Measurements from ENCODE around the gene TSKU. TPM values are rescaled to one million over a fixed set of nuclear protein-coding genes. Genes with fewer than 3 reads are reported as not detected.
A peak's percentile ranks its signal among the peaks of the same experiment; 100 is the strongest.
"Not testable (repeated sequence)": the region's sequence is repeated elsewhere in the genome, so short reads cannot be mapped to it uniquely, and the experiment has no call there.

TSKU gene
- total RNA-seq, 1 donor from 2014 or later = 1.1 TPM

GRCh38 chr11:76824083-76824939 lies 41.2 kb downstream of the TSKU start:
- Mint-ChIP-seq H3K9me3 (peaks cover 31% of the 10 kb centered on the region), H3K36me3 (ENCODE audit: low read depth) (no peaks in the 10 kb centered on the region), H3K27ac (no peak overlapping the region), H3K27me3 (ENCODE audit: insufficient read depth) (peaks cover 7% of the 10 kb centered on the region), H3K4me1 (ENCODE audit: low read depth) (peaks cover 30% of the 10 kb centered on the region), H3K4me3 (peak overlapping the region; percentile 6)
- intact Hi-C loops (cut with micrococcal nuclease) = no loop called here
- DNase-seq (ENCODE audit: low spot score) = no peak

- Mint-ChIP-seq H3K4me3 (no peak overlapping the region), H3K27ac (no peak overlapping the region), H3K9me3 (peaks cover 23% of the 10 kb centered on the region), H3K4me1 (ENCODE audit: low read depth) (peaks cover 30% of the 10 kb centered on the region), H3K36me3 (ENCODE audit: low read depth) (no peaks in the 10 kb centered on the region), H3K27me3 (ENCODE audit: insufficient read depth) (peaks cover 7% of the 10 kb centered on the region)
- no peak for DNase-seq (ENCODE audit: low spot score)
- intact Hi-C loops (cut with micrococcal nuclease) = no loop called here
These were observed 42.0 kb downstream of the TSKU start for GRCh38 chr11:76824980-76825725.

- H3K4me3 Mint-ChIP-seq = no peak overlapping the region
- H3K27ac Mint-ChIP-seq = no peak overlapping the region
- H3K36me3 Mint-ChIP-seq (ENCODE audit: low read depth) = no peaks in the 10 kb centered on the region
- peaks cover 30% of the 10 kb centered on the region for H3K4me1 Mint-ChIP-seq (ENCODE audit: low read depth)
- no peak for DNase-seq (ENCODE audit: low spot score)
- peaks cover 18% of the 10 kb centered on the region for H3K9me3 Mint-ChIP-seq
- intact Hi-C loops (cut with micrococcal nuclease) = no loop called here
- peaks cover 7% of the 10 kb centered on the region for H3K27me3 Mint-ChIP-seq (ENCODE audit: insufficient read depth)
These were observed 42.7 kb downstream of the TSKU start for GRCh38 chr11:76825726-76826396.

GRCh38 chr11:76826508-76826907 lies 43.4 kb downstream of the TSKU start:
- Mint-ChIP-seq H3K27me3 (ENCODE audit: insufficient read depth) (peaks cover 11% of the 10 kb centered on the region), H3K9me3 (peaks cover 18% of the 10 kb centered on the region), H3K4me1 (ENCODE audit: low read depth) (peaks cover 30% of the 10 kb centered on the region)
- intact Hi-C loops (cut with micrococcal nuclease); H3K27ac Mint-ChIP-seq; H3K4me3 Mint-ChIP-seq; DNase-seq (ENCODE audit: low spot score); H3K36me3 Mint-ChIP-seq (ENCODE audit: low read depth): not testable (repeated sequence)

GRCh38 chr11:76827005-76827404 lies 43.8 kb downstream of the TSKU start:
- intact Hi-C loops (cut with micrococcal nuclease); H3K27me3 Mint-ChIP-seq (ENCODE audit: insufficient read depth); H3K36me3 Mint-ChIP-seq (ENCODE audit: low read depth); DNase-seq (ENCODE audit: low spot score); H3K4me3 Mint-ChIP-seq; H3K27ac Mint-ChIP-seq: not testable (repeated sequence)
- Mint-ChIP-seq H3K4me1 (ENCODE audit: low read depth) (peaks cover 30% of the 10 kb centered on the region), H3K9me3 (peaks cover 18% of the 10 kb centered on the region)

GRCh38 chr11:76830639-76831327 lies 47.6 kb downstream of the TSKU start:
- no peak overlapping the region for H3K4me3 Mint-ChIP-seq
- H3K27ac Mint-ChIP-seq = no peak overlapping the region
- DNase-seq (ENCODE audit: low spot score) = no peak
- intact Hi-C loops (cut with micrococcal nuclease) = no loop called here
- H3K9me3 Mint-ChIP-seq = peaks cover 4% of the 10 kb centered on the region
- peaks cover 5% of the 10 kb centered on the region for H3K4me1 Mint-ChIP-seq (ENCODE audit: low read depth)
- peaks cover 12% of the 10 kb centered on the region for H3K27me3 Mint-ChIP-seq (ENCODE audit: insufficient read depth)
- no peaks in the 10 kb centered on the region for H3K36me3 Mint-ChIP-seq (ENCODE audit: low read depth)

GRCh38 chr11:76831686-76832310 lies 48.6 kb downstream of the TSKU start:
- H3K4me3 Mint-ChIP-seq = no peak overlapping the region
- no peaks in the 10 kb centered on the region for H3K4me1 Mint-ChIP-seq (ENCODE audit: low read depth)
- intact Hi-C loops (cut with micrococcal nuclease) = no loop called here
- peaks cover 12% of the 10 kb centered on the region for H3K27me3 Mint-ChIP-seq (ENCODE audit: insufficient read depth)
- no peak for DNase-seq (ENCODE audit: low spot score)
- H3K9me3 Mint-ChIP-seq = no peaks in the 10 kb centered on the region
- H3K27ac Mint-ChIP-seq = no peak overlapping the region
- H3K36me3 Mint-ChIP-seq (ENCODE audit: low read depth) = no peaks in the 10 kb centered on the region

GRCh38 chr11:76832361-76832760 lies 49.2 kb downstream of the TSKU start:
- DNase-seq (ENCODE audit: low spot score) = no peak
- H3K9me3 Mint-ChIP-seq = no peaks in the 10 kb centered on the region
- intact Hi-C loops (cut with micrococcal nuclease) = no loop called here
- no peaks in the 10 kb centered on the region for H3K4me1 Mint-ChIP-seq (ENCODE audit: low read depth)
- H3K4me3 Mint-ChIP-seq = no peak overlapping the region
- H3K27me3 Mint-ChIP-seq (ENCODE audit: insufficient read depth) = peaks cover 12% of the 10 kb centered on the region
- H3K27ac Mint-ChIP-seq = no peak overlapping the region
- no peaks in the 10 kb centered on the region for H3K36me3 Mint-ChIP-seq (ENCODE audit: low read depth)

- Mint-ChIP-seq H3K27me3 (ENCODE audit: insufficient read depth) (peaks cover 12% of the 10 kb centered on the region), H3K4me3 (no peak overlapping the region), H3K36me3 (ENCODE audit: low read depth) (no peaks in the 10 kb centered on the region), H3K27ac (no peak overlapping the region), H3K9me3 (no peaks in the 10 kb centered on the region), H3K4me1 (ENCODE audit: low read depth) (no peaks in the 10 kb centered on the region)
- no peak for DNase-seq (ENCODE audit: low spot score)
- intact Hi-C loops (cut with micrococcal nuclease) = no loop called here
These were observed 51.0 kb downstream of the TSKU start for GRCh38 chr11:76834151-76834550.

- Mint-ChIP-seq H3K27me3 (ENCODE audit: insufficient read depth) (peaks cover 16% of the 10 kb centered on the region), H3K9me3 (no peaks in the 10 kb centered on the region), H3K4me1 (ENCODE audit: low read depth) (no peaks in the 10 kb centered on the region), H3K4me3 (no peak overlapping the region), H3K36me3 (ENCODE audit: low read depth) (no peaks in the 10 kb centered on the region), H3K27ac (no peak overlapping the region)
- intact Hi-C loops (cut with micrococcal nuclease) = no loop called here
- DNase-seq (ENCODE audit: low spot score) = no peak
These were observed 51.9 kb downstream of the TSKU start for GRCh38 chr11:76835036-76835435.

GRCh38 chr11:76835928-76836612 lies 52.9 kb downstream of the TSKU start:
- no peaks in the 10 kb centered on the region for H3K36me3 Mint-ChIP-seq (ENCODE audit: low read depth)
- peaks cover 18% of the 10 kb centered on the region for H3K27me3 Mint-ChIP-seq (ENCODE audit: insufficient read depth)
- no peak overlapping the region for H3K27ac Mint-ChIP-seq
- intact Hi-C loops (cut with micrococcal nuclease) = no loop called here
- H3K9me3 Mint-ChIP-seq = no peaks in the 10 kb centered on the region
- no peak for DNase-seq (ENCODE audit: low spot score)
- H3K4me1 Mint-ChIP-seq (ENCODE audit: low read depth) = no peaks in the 10 kb centered on the region
- H3K4me3 Mint-ChIP-seq = no peak overlapping the region
